ENCODE results near the gene EMP1.
"Not testable (repeated sequence)": the region's sequence is repeated elsewhere in the genome, so short reads cannot be mapped to it uniquely, and the experiment has no call there.

EMP1 gene

DNA sequence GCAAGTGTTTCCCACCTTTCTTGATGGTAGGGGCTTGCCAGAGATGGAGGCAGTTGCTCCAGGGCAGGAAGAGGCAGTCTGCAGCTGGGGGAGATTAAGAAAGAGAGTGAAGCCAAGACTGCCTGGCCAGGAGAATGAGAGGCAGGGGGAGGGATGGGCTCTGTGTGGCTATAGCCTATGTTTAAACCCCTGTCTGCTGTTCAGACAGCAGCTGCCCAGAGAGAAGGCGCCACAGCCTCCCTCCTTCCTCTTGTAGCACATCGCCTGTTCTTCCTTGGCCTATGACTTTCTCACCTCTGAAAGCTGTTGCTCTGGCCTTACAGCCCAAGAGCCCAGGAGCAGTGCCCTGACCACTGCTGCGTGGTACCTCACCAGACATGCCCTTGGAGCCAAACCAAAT, 61.7 kb downstream of the EMP1 start:
- no peak for DNase-seq (ENCODE audit: low read depth)

DNA sequence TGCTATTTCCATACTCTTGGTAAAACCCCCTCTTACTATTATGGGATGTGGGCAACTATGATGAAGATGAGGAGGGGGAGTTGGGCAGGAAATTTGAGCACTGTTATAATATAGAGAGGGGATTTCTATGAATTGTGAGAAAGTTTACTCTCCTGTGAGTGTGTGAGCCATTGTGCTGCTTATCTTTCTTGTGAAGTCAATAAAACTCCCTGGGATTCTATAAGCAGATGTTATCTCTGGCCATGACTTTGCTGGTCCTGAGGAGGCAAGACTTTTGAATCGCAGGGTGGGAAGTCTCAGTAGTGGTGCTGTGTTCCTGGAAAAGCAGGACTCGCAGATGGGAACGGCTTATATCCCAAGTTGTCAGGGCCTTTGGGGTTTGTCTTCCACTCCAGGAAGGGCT, 62.2 kb downstream of the EMP1 start:
- no peak for DNase-seq (ENCODE audit: low read depth)

DNA sequence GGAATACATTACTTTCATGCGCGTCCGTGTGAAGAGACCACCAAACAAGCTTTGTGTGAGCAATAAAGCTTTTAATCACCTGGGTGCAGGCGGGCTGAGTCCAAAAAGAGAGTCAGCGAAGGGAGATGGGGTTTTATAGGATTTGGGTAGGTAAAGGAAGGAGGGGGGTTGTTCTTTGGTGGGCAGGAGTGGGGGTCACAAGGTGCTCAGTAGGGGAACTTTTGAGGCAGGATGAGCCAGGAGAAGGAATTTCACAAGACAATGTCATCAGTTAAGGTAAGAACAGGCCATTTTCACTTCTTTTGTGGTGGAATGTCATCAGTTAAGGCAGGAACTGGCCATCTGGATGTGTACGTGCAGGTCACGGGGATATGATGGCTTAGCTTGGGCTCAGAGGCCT, 63.1 kb downstream of the EMP1 start:
- not testable (repeated sequence) for DNase-seq (ENCODE audit: low read depth)

DNA sequence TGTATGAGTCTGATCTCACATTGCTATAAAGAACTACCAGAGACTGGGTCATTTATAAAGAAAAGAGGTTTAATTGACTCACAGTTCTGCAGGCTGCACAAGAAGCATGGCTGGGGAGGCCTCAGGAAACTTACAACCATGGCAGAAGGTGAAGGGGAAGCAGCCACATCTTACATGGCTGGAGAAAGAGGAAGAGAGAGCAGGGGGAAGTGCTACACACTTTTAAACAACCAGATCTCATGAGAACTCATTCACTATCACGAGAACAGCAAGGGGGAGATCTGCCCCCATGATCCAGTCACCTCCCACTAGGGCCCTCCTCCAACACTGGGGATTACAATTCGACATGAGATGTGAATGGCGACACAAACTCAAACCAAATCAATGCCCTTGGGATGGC, 71.3 kb downstream of the EMP1 start:
- not testable (repeated sequence) for DNase-seq (ENCODE audit: low read depth)

DNA sequence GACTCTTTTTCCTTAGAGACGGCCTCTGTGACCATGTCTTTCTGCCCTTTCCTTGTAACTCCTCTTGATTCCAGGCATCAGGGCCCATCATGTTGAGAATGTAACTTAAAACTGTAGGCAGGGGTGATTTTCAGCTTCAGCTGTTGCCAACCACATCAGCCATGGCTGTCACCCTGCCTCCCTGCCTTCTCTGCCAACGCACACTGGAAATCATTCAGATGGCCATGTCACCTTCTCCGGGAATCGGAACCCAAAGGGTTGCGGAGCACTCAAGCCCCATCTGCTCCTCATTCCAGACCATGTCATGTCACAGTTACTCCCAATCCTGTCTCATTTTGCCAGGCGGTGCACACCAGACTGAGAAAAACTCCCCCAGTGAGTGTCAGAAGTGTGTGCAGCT, 72.1 kb downstream of the EMP1 start:
- DNase-seq (ENCODE audit: low read depth): no peak

All from activated T-helper 1 cell treated with Interleukin-2 at 50 U/mL for 16 hours (primary cell).